Measurements from ENCODE around the gene RAD18.

- TF ChIP-seq, protein P1, sequence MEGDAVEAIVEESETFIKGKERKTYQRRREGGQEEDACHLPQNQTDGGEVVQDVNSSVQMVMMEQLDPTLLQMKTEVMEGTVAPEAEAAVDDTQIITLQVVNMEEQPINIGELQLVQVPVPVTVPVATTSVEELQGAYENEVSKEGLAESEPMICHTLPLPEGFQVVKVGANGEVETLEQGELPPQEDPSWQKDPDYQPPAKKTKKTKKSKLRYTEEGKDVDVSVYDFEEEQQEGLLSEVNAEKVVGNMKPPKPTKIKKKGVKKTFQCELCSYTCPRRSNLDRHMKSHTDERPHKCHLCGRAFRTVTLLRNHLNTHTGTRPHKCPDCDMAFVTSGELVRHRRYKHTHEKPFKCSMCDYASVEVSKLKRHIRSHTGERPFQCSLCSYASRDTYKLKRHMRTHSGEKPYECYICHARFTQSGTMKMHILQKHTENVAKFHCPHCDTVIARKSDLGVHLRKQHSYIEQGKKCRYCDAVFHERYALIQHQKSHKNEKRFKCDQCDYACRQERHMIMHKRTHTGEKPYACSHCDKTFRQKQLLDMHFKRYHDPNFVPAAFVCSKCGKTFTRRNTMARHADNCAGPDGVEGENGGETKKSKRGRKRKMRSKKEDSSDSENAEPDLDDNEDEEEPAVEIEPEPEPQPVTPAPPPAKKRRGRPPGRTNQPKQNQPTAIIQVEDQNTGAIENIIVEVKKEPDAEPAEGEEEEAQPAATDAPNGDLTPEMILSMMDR (IDR thresholded peaks at IDR 0.05; ENCODE audit: low read depth, low read length, poor library complexity, severe bottlenecking) = no peak
- no peak for TF ChIP-seq EZH2phosphoT487 (IDR thresholded peaks at IDR 0.05; ENCODE audit: borderline replicate concordance, low read length)
These were observed 125.0 kb downstream of the RAD18 start for GRCh38 chr3:8838234-8838633.
